NK-92 (cell line): ENCODE results near the gene SLC45A3.

Experiments
- DNase-seq: peaks from one replicate; lab custom pipeline; 2025; ENCODE audit not compliant: unreplicated experiment; lab: John Stamatoyannopoulos, UW

Gene SLC45A3

GRCh38 chr1:205669341-205670149, 10.8 kb downstream of the SLC45A3 start:
- DNase-seq = no peak

- DNase-seq = no peak
Measured at GRCh38 chr1:205668951-205669340, 11.4 kb downstream of the SLC45A3 start.

- no peak for DNase-seq
Measured at GRCh38 chr1:205667909-205668643, 12.2 kb downstream of the SLC45A3 start.

GRCh38 chr1:205666372-205667166, 13.7 kb downstream of the SLC45A3 start:
- no peak for DNase-seq

GRCh38 chr1:205665201-205666045, 14.9 kb downstream of the SLC45A3 start:
- no peak for DNase-seq

- no peak for DNase-seq
Measured at GRCh38 chr1:205664399-205665017, 15.8 kb downstream of the SLC45A3 start.

- DNase-seq = no peak
Measured at GRCh38 chr1:205663286-205663936, 16.9 kb downstream of the SLC45A3 start.

- DNase-seq = no peak
Measured at GRCh38 chr1:205662791-205663190, 17.5 kb downstream of the SLC45A3 start.

- DNase-seq = no peak
Measured at GRCh38 chr1:205662135-205662738, 18.1 kb downstream of the SLC45A3 start.

- no peak for DNase-seq
Measured at GRCh38 chr1:205661429-205662134, 18.7 kb downstream of the SLC45A3 start.

GRCh38 chr1:205660361-205660760, 19.9 kb downstream of the SLC45A3 start:
- no peak for DNase-seq

GRCh38 chr1:205658943-205659581, 21.2 kb downstream of the SLC45A3 start:
- DNase-seq = no peak

- DNase-seq = no peak
Measured at GRCh38 chr1:205656236-205656635, 24.1 kb downstream of the SLC45A3 start.

- DNase-seq = no peak
Measured at GRCh38 chr1:205652984-205653383, 27.3 kb downstream of the SLC45A3 start.

GRCh38 chr1:205650241-205650640, 30.1 kb downstream of the SLC45A3 start:
- DNase-seq = no peak

- no peak for DNase-seq
Measured at GRCh38 chr1:205645519-205645918, 34.8 kb downstream of the SLC45A3 start.

- DNase-seq = no peak
Measured at GRCh38 chr1:205642679-205643307, 37.5 kb downstream of the SLC45A3 start.

- no peak for DNase-seq
Measured at GRCh38 chr1:205639567-205639966, 40.7 kb downstream of the SLC45A3 start.
